MCF 10A (cell line): ENCODE data around the gene IGFALS. TPM values are rescaled to one million over a fixed set of nuclear protein-coding genes. Genes with fewer than 3 reads are reported as not detected.

Experiments used
- BruUV-seq: library from RNA; stranded (reverse); fragments of 400-500 nt; replicated peaks from 2 replicates; lab custom pipeline; 2021; lab: Mats Ljungman, UMichigan
- CTCF ChIA-PET: fragments of 300-600 bp; sonication (Branson Sonifier 250); formaldehyde crosslinking; extraction: SDS; loops from one replicate; lab custom pipeline; 2021; ENCODE audit warnings: antibody characterized with exemption, inconsistent platforms; lab: Yijun Ruan, JAX
- POLR2A ChIA-PET: fragments of 300-600, 350-650 bp; sonication (Branson Sonifier 250); formaldehyde crosslinking; extraction: SDS; loops from one replicate; lab custom pipeline; 2020; ENCODE audit warnings: antibody characterized with exemption, inconsistent platforms; lab: Yijun Ruan, JAX
- DNase-seq: peaks from one replicate; pipeline ENCODE4 v3.0.0-alpha.2; 2018; ENCODE audit not compliant: unreplicated experiment
- H3K27ac Mint-ChIP-seq: one replicate; pipeline ENCODE4 v1.8.0; 2022; ENCODE audit warnings: mild to moderate bottlenecking, low read depth, mixed read lengths; ENCODE audit not compliant: unreplicated experiment
- H3K27me3 Mint-ChIP-seq: one replicate; pipeline ENCODE4 v1.8.0; 2022; ENCODE audit warnings: mixed read lengths; ENCODE audit not compliant: insufficient read depth, unreplicated experiment
- H3K36me3 Mint-ChIP-seq: one replicate; pipeline ENCODE4 v1.8.0; 2022; ENCODE audit warnings: mild to moderate bottlenecking, moderate library complexity, mixed read lengths; ENCODE audit not compliant: insufficient read depth, unreplicated experiment
- H3K4me1 Mint-ChIP-seq: one replicate; pipeline ENCODE4 v1.8.0; 2022; ENCODE audit warnings: mixed read lengths; ENCODE audit not compliant: insufficient read depth, unreplicated experiment
- H3K4me3 Mint-ChIP-seq: one replicate; pipeline ENCODE4 v1.8.0; 2022; ENCODE audit warnings: mild to moderate bottlenecking, moderate library complexity, mixed read lengths; ENCODE audit not compliant: unreplicated experiment
- H3K9me3 Mint-ChIP-seq: one replicate; pipeline ENCODE4 v1.8.0; 2022; ENCODE audit warnings: mixed read lengths; ENCODE audit not compliant: unreplicated experiment
- intact Hi-C: fragments of 100-400 bp; cut with micrococcal nuclease; formaldehyde crosslinking; loops from 2 replicates; pipeline ENCODE4 v1.14.1; 2022
- total RNA-seq: library from RNA; stranded (reverse); gene quantifications from 2 replicates; pipeline ENCODE4 v1.2.3, GENCODE V29; 2022
- TF ChIP-seq, protein P1 (sequence below): fragments of 200-600 bp; IDR thresholded peaks from one replicate; pipeline ENCODE4 v1.8.0; 2022; ENCODE audit warnings: antibody characterized with exemption, mild to moderate bottlenecking; ENCODE audit not compliant: unreplicated experiment

Gene IGFALS
- total RNA-seq, 1 experiment from 2014 or later = not detected

DNA sequence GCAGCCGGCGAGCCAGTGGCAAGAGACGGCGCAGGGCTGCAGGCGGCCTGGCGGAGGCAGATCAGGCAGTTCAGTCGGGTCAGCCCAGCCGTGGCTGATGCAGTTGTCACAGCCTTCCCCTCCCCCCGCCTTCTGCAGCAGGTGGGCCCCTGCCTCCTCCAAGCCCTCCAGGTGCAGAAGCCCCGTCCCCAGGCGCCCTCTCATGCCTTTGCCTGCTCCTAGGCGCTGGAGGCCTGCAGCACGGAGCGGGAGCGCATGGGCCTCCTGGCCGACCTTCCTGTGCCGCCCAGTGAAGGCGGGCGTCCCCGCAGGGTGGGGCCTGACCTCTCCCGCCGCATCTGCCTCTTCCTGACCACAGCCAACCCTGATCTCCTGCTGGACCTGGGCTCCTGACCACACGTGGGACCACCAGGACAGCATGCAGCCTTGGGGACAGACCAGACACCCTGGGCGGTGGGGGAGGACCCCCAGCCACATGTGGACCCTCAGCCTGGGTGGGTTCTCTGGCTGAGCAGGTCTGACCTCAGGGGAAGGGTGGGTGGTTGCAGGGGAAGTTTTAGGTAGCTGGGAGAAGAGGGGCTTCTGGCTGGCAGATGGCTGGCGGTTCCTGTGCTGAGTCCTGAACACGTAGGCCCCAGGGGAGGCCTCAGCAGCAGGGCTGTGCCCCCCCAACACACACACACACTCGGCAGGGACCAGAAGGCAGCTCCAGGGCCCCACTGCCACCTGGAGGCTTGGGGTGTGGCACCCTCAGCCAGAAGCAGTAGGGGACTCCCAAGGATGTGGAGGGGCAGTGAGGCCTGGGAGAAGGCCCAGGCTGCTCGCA is 17.4 kb downstream of the IGFALS start:
- BruUV-seq = no TSS peak
- Mint-ChIP-seq H3K4me1 (peaks cover under 1% of the 10 kb centered on the region), H3K27ac (no peak overlapping the region), H3K27me3 (no peaks in the 10 kb centered on the region), H3K4me3 (no peak overlapping the region), H3K36me3 (peaks cover 54% of the 10 kb centered on the region), H3K9me3 (no peaks in the 10 kb centered on the region)
- intact Hi-C loops = no loop called here
- ChIA-PET POLR2A (interaction anchor here (0.8 to 5.9 kb wide), 2 partner anchors 31 to 188 kb away, joined by 3 to 95 read pairs; no protein-coding TSS in a partner anchor), CTCF (no interaction called here)
- no peak for DNase-seq
- TF ChIP-seq, protein P1, sequence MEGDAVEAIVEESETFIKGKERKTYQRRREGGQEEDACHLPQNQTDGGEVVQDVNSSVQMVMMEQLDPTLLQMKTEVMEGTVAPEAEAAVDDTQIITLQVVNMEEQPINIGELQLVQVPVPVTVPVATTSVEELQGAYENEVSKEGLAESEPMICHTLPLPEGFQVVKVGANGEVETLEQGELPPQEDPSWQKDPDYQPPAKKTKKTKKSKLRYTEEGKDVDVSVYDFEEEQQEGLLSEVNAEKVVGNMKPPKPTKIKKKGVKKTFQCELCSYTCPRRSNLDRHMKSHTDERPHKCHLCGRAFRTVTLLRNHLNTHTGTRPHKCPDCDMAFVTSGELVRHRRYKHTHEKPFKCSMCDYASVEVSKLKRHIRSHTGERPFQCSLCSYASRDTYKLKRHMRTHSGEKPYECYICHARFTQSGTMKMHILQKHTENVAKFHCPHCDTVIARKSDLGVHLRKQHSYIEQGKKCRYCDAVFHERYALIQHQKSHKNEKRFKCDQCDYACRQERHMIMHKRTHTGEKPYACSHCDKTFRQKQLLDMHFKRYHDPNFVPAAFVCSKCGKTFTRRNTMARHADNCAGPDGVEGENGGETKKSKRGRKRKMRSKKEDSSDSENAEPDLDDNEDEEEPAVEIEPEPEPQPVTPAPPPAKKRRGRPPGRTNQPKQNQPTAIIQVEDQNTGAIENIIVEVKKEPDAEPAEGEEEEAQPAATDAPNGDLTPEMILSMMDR = no peak

DNA sequence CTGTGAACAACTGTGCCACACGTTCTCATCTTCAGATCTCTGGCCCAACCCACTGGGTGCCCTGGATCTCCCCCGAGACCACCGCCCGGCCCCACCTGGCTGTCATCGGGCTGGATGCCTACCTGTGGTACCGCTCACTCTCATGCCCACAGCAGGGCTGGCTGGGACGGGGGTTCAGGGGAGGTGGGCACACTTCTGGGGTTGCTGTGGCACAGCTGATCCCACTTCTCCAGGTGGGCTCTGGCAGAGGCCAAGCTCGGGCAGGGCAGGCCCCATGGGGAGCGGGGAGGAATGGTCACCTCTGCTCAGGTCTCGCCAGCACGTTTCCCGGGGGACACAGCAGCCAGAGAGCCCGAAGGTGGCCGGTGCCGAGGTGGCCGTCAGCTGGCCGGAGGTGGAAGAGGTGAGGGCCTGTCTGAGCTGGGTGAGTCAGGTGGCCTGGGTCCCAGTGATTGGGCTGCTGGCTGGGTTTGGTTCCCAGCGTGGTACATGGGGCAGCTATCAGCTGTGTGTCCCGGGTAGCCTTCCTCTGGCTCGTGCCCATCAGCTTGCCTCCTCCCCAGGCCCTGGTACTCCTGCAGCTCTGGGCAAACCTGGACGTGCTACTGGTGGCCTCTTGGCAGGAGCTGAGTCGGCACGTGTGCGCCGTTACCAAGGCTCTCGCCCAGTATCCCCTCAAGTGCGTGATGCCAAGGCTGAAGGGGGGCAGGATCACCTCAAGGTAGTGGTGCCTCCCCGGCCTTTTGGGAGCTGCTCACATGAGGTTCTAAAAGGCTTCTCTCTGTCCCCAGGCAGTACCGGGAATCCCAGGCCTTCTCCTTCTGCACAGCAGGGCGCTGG is 18.3 kb downstream of the IGFALS start:
- peaks cover 56% of the 10 kb centered on the region for H3K36me3 Mint-ChIP-seq
- H3K4me3 Mint-ChIP-seq = no peak overlapping the region
- intact Hi-C loops = no loop called here
- H3K27me3 Mint-ChIP-seq = no peaks in the 10 kb centered on the region
- no peak for DNase-seq
- ChIA-PET POLR2A (interaction anchor here (0.6 to 7.7 kb wide), 5 partner anchors 6 to 439 kb away, joined by 3 to 137 read pairs (median 5); partner anchors contain the start of genes NUBP2, PGP, RPS2 and SPSB3), CTCF (interaction anchor here (0.7 to 1.7 kb wide), 4 partner anchors 51 to 230 kb away, joined by 3 to 7 read pairs (median 4); partner anchors contain the start of gene MAPK8IP3)
- peak overlapping the region; percentile 23 for H3K27ac Mint-ChIP-seq
- H3K4me1 Mint-ChIP-seq = peaks cover 4% of the 10 kb centered on the region
- TF ChIP-seq, protein P1 = no peak
- no peaks in the 10 kb centered on the region for H3K9me3 Mint-ChIP-seq
- BruUV-seq = no TSS peak

DNA sequence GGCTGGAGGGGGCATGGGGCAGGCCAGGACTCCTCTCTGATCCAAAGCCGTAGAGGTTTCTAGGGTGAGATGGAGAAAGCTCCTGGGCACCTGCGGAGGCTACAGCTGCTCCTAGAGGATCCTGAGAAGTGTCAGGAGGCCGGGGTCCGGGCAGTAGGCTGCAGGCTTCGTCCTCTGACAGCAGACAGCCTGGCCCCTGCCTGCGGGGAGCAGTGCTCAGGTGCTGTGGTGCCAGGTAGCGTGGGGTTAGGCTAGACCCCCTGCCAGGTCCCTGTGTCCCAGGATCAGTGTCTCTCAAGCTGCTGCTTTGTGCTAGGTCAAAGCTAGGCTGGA is 19.1 kb downstream of the IGFALS start:
- TF ChIP-seq, protein P1 = no peak
- Mint-ChIP-seq H3K36me3 (peaks cover 57% of the 10 kb centered on the region), H3K27ac (no peak overlapping the region), H3K4me3 (peak overlapping the region; percentile 80), H3K9me3 (no peaks in the 10 kb centered on the region), H3K27me3 (no peaks in the 10 kb centered on the region), H3K4me1 (peaks cover 7% of the 10 kb centered on the region)
- ChIA-PET POLR2A (interaction anchor here (0.6 to 7.7 kb wide), 8 partner anchors 7 to 440 kb away, joined by 3 to 137 read pairs (median 4); partner anchors contain the start of genes NUBP2, PGP, RPS2 and SPSB3), CTCF (interaction anchor here (1.0 to 1.7 kb wide), 5 partner anchors 21 to 68 kb away, joined by 3 to 7 read pairs (median 4); partner anchors contain the start of gene MAPK8IP3)
- intact Hi-C loops = no loop called here
- no TSS peak for BruUV-seq
- DNase-seq = no peak
